GM23338 (cell line): ENCODE data around the gene SLC17A5. TPM values are rescaled to one million over a fixed set of nuclear protein-coding genes. Genes with fewer than 3 reads are reported as not detected.

Experiments
- ATAC-seq: fragments of 200-7000 bp; cut with Tn5 transposase; 3 replicates; pipeline ENCODE4 v1.9.1; 2020
- DNase-seq: peaks from one replicate; pipeline ENCODE4 v3.0.0-alpha.2; 2015; ENCODE audit warnings: low spot score
- H2AFZ ChIP-seq: fragments of 200-600 bp; sonication (generic); 2 replicates; pipeline ENCODE4 v1.8.0; 2016; ENCODE audit warnings: antibody characterized with exemption, mild to moderate bottlenecking, moderate library complexity
- H3F3A ChIP-seq: fragments of 200-600 bp; sonication (generic); replicated peaks from 2 replicates; pipeline ENCODE4 v1.8.0; 2017; ENCODE audit warnings: antibody characterized with exemption, mixed run types, low read depth
- H3K27ac ChIP-seq: fragments of 200-600 bp; sonication (generic); 2 replicates; pipeline ENCODE4 v1.6.1; 2016; ENCODE audit warnings: low read depth
- H3K27me3 ChIP-seq: fragments of 200-600 bp; sonication (generic); 2 replicates; pipeline ENCODE4 v1.8.0; 2016; ENCODE audit warnings: mild to moderate bottlenecking, mixed run types, moderate library complexity; ENCODE audit not compliant: insufficient read depth
- H3K36me3 ChIP-seq: fragments of 200-600 bp; sonication (generic); 2 replicates; pipeline ENCODE4 v1.8.0; 2016; ENCODE audit warnings: mild to moderate bottlenecking; ENCODE audit not compliant: insufficient read depth
- H3K4me1 ChIP-seq: fragments of 200-600 bp; sonication (generic); 2 replicates; pipeline ENCODE4 v1.8.0; 2016; ENCODE audit warnings: mild to moderate bottlenecking, moderate library complexity; ENCODE audit not compliant: insufficient read depth
- H3K4me2 ChIP-seq: fragments of 200-600 bp; sonication (generic); 2 replicates; pipeline ENCODE4 v1.7.1; 2017; ENCODE audit warnings: mixed run types
- H3K4me3 ChIP-seq: fragments of 200-600 bp; sonication (generic); 2 replicates; pipeline ENCODE4 v1.6.1; 2016; ENCODE audit warnings: mixed run types
- H3K79me2 ChIP-seq: fragments of 200-600 bp; sonication (generic); replicated peaks from 2 replicates; pipeline ENCODE4 v1.8.0; 2017; ENCODE audit warnings: mild to moderate bottlenecking; ENCODE audit not compliant: insufficient read depth
- H3K9me2 ChIP-seq: fragments of 200-600 bp; sonication (generic); 2 replicates; pipeline ENCODE4 v1.8.0; 2017; ENCODE audit not compliant: insufficient read depth
- H4K20me1 ChIP-seq: fragments of 200-600 bp; sonication (generic); replicated peaks from 2 replicates; pipeline ENCODE4 v1.8.0; 2017; ENCODE audit warnings: mild to moderate bottlenecking; ENCODE audit not compliant: insufficient read depth
- H3K27ac Mint-ChIP-seq: 2 replicates; pipeline ENCODE4 v1.8.0; 2020; ENCODE audit warnings: inconsistent platforms, mild to moderate bottlenecking, moderate library complexity, mixed read lengths
- H3K27me3 Mint-ChIP-seq: 3 replicates; pipeline ENCODE4 v1.8.0; 2022; ENCODE audit warnings: low read depth, mild to moderate bottlenecking, moderate library complexity, mixed read lengths, inconsistent platforms; ENCODE audit not compliant: insufficient read depth, poor library complexity
- H3K36me3 Mint-ChIP-seq: 3 replicates; pipeline ENCODE4 v1.8.0; 2021; ENCODE audit warnings: low read depth, mild to moderate bottlenecking, inconsistent platforms, moderate library complexity, mixed read lengths
- H3K4me1 Mint-ChIP-seq: 3 replicates; pipeline ENCODE4 v1.8.0; 2020; ENCODE audit warnings: mild to moderate bottlenecking, inconsistent platforms, mixed read lengths
- H3K4me3 Mint-ChIP-seq: 3 replicates; pipeline ENCODE4 v1.8.0; 2021; ENCODE audit warnings: moderate library complexity, mild to moderate bottlenecking, inconsistent platforms, mixed read lengths
- H3K9me3 Mint-ChIP-seq: 3 replicates; pipeline ENCODE4 v1.8.0; 2020; ENCODE audit warnings: moderate library complexity, mild to moderate bottlenecking, inconsistent platforms, mixed read lengths
- CREB1 ChIP-seq: fragments of 250-450 bp; sonication (Bioruptor Pico); IDR thresholded peaks from 2 replicates; pipeline ENCODE4 v1.5.0; 2020; ENCODE audit warnings: low read depth, mild to moderate bottlenecking, moderate library complexity
- EZH2 ChIP-seq: fragments of 200-600 bp; sonication (generic); IDR thresholded peaks from one replicate; pipeline ENCODE4 v1.8.0; 2017; ENCODE audit warnings: antibody characterized with exemption, mild to moderate bottlenecking, low read depth; ENCODE audit not compliant: unreplicated experiment
- EZH2phosphoT487 ChIP-seq: fragments of 200-600 bp; sonication (generic); IDR thresholded peaks from one replicate; pipeline ENCODE4 v1.8.1; 2018; ENCODE audit warnings: antibody characterized with exemption; ENCODE audit not compliant: unreplicated experiment
- JUNB ChIP-seq: IDR thresholded peaks from one replicate; pipeline ENCODE4 v1.6.1; 2016; ENCODE audit warnings: antibody characterized with exemption; ENCODE audit not compliant: unreplicated experiment
- NANOG ChIP-seq: IDR thresholded peaks from 2 replicates; pipeline ENCODE4 v1.6.1; 2016; ENCODE audit warnings: antibody characterized with exemption, borderline replicate concordance
- POLR2AphosphoS5 ChIP-seq: IDR thresholded peaks from 2 replicates; pipeline ENCODE4 v1.6.1; 2016; ENCODE audit warnings: antibody characterized with exemption, low read depth
- STAT1 ChIP-seq: IDR thresholded peaks from one replicate; pipeline ENCODE4 v1.6.1; 2016; ENCODE audit warnings: antibody characterized with exemption; ENCODE audit not compliant: unreplicated experiment
- ZNF114 ChIP-seq: fragments of 250-450 bp; sonication (Bioruptor Pico); IDR thresholded peaks from 2 replicates; pipeline ENCODE4 v1.5.0; 2020; ENCODE audit warnings: mild to moderate bottlenecking, moderate library complexity
- ZNF331 ChIP-seq: fragments of 250-450 bp; sonication (Bioruptor Pico); IDR thresholded peaks from 2 replicates; pipeline ENCODE4 v1.5.0; 2020; ENCODE audit warnings: low read depth, mild to moderate bottlenecking, moderate library complexity
- polyA plus RNA-seq: library from polyadenylated mRNA; unstranded; fragments of >200 nt; fragmentation: Nextera tagmentation; extraction: Ambion mirVana; gene quantifications from 2 replicates; pipeline ENCODE4 v1.2.1, GENCODE V29; 2016
- total RNA-seq: library from RNA; depleted of rRNA; stranded (reverse); fragments of >200 nt; shearing (Covaris generic); gene quantifications from 2 replicates; pipeline ENCODE4 v1.2.3, GENCODE V29; 2014
- TF ChIP-seq, protein P1 (sequence below): fragments of 250-450 bp; sonication (Bioruptor Pico); IDR thresholded peaks from 2 replicates; pipeline ENCODE4 v1.5.0; 2020; ENCODE audit warnings: mild to moderate bottlenecking, moderate library complexity
- TF ChIP-seq, protein P2 (sequence below), 2 experiments: fragments of 200-600 bp in 1 of 2; sonication (generic) in 1 of 2; conservative IDR thresholded peaks; 2 replicates each; pipeline versions ENCODE4 v1.5.1 to v1.6.1; 2016 to 2017; ENCODE audit warnings: antibody characterized with exemption in 2 of 2, low read depth in 2 of 2, mild to moderate bottlenecking in 2 of 2, moderate library complexity in 1 of 2
- TF ChIP-seq, protein P3 (sequence below): IDR thresholded peaks from 2 replicates; pipeline ENCODE4 v1.6.1; 2016; ENCODE audit warnings: antibody characterized with exemption

The SLC17A5 gene
- total and polyA plus RNA-seq, 2 experiments from 2014 or later, result 9.2 to 17.7 TPM

DNA sequence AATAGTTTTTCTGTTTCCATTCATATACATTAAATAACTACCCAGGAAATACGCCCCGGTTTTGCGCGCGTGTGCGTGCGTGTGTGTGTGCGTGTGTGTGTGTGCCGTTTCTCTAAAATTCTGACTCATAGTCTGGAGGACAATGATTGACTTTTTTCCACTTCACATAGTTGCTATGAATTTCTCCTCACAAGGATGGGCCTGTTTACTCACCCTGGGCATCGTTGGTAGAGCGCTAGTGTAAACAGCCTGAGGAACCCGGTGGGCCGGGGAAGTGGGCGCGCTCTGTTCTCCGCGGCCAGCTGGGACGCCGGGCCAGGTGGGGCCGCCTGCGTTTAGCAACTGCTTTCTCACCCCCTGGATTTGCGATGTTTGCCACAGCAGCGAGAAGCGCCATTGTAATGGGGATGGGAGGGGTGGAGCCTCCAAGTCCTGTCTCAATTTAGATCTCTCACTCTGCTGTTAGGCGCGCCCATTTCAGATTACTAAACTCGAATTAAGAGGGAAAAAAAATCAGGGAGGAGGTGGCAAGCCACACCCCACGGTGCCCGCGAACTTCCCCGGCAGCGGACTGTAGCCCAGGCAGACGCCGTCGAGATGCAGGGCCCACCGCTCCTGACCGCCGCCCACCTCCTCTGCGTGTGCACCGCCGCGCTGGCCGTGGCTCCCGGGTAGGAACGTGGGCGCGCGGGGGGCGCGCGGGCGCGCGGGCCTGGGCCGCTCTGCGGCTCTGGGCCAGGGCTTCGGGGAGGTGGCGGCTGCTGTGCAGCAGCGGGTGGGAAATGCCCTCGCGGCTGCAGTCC is 42.0 kb upstream of the SLC17A5 start, which contains the start of gene CD109:
Gene CD109, plus strand, starts transcription at position 585 of the 803 bp plus-strand sequence. Its CDS starts 13 bp downstream, at position 598.
- peak within 1 kb of the TSS; percentile 15; the same call in 1 of the 2 replicates for H3K27ac ChIP-seq
- H2AFZ ChIP-seq, result peak within 1 kb of the TSS; percentile 87
- Mint-ChIP-seq H3K27me3 (peaks cover 13% of the 10 kb centered on the region), H3K4me1 (peaks cover 23% of the 10 kb centered on the region), H3K27ac (peak within 1 kb of the TSS; percentile 45), H3K4me3 (peak within 1 kb of the TSS; percentile 74), H3K9me3 (peaks cover 7% of the 10 kb centered on the region; the same call in 2 of the 3 replicates), H3K36me3 (peaks cover 7% of the 10 kb centered on the region; the same call in 2 of the 3 replicates)
- peak within 1 kb of the TSS; percentile 81 for H3K4me2 ChIP-seq
- peak within 1 kb of the TSS; percentile 69 for H3K4me3 ChIP-seq
- H3K4me1 ChIP-seq, result peaks cover 16% of the 10 kb centered on the region
- no peaks in the 10 kb centered on the region; the same call in 1 of the 2 replicates for H3K9me2 ChIP-seq
- ATAC-seq (peak; percentile 89), DNase-seq (peak; percentile 89)
- TF ChIP-seq ZNF331 (no peak), EZH2phosphoT487 (no peak), STAT1 (no peak), NANOG (no peak), CREB1 (no peak), JUNB (no peak), ZNF114 (no peak), EZH2 (no peak), POLR2AphosphoS5 (no peak)
- TF ChIP-seq, protein P1, sequence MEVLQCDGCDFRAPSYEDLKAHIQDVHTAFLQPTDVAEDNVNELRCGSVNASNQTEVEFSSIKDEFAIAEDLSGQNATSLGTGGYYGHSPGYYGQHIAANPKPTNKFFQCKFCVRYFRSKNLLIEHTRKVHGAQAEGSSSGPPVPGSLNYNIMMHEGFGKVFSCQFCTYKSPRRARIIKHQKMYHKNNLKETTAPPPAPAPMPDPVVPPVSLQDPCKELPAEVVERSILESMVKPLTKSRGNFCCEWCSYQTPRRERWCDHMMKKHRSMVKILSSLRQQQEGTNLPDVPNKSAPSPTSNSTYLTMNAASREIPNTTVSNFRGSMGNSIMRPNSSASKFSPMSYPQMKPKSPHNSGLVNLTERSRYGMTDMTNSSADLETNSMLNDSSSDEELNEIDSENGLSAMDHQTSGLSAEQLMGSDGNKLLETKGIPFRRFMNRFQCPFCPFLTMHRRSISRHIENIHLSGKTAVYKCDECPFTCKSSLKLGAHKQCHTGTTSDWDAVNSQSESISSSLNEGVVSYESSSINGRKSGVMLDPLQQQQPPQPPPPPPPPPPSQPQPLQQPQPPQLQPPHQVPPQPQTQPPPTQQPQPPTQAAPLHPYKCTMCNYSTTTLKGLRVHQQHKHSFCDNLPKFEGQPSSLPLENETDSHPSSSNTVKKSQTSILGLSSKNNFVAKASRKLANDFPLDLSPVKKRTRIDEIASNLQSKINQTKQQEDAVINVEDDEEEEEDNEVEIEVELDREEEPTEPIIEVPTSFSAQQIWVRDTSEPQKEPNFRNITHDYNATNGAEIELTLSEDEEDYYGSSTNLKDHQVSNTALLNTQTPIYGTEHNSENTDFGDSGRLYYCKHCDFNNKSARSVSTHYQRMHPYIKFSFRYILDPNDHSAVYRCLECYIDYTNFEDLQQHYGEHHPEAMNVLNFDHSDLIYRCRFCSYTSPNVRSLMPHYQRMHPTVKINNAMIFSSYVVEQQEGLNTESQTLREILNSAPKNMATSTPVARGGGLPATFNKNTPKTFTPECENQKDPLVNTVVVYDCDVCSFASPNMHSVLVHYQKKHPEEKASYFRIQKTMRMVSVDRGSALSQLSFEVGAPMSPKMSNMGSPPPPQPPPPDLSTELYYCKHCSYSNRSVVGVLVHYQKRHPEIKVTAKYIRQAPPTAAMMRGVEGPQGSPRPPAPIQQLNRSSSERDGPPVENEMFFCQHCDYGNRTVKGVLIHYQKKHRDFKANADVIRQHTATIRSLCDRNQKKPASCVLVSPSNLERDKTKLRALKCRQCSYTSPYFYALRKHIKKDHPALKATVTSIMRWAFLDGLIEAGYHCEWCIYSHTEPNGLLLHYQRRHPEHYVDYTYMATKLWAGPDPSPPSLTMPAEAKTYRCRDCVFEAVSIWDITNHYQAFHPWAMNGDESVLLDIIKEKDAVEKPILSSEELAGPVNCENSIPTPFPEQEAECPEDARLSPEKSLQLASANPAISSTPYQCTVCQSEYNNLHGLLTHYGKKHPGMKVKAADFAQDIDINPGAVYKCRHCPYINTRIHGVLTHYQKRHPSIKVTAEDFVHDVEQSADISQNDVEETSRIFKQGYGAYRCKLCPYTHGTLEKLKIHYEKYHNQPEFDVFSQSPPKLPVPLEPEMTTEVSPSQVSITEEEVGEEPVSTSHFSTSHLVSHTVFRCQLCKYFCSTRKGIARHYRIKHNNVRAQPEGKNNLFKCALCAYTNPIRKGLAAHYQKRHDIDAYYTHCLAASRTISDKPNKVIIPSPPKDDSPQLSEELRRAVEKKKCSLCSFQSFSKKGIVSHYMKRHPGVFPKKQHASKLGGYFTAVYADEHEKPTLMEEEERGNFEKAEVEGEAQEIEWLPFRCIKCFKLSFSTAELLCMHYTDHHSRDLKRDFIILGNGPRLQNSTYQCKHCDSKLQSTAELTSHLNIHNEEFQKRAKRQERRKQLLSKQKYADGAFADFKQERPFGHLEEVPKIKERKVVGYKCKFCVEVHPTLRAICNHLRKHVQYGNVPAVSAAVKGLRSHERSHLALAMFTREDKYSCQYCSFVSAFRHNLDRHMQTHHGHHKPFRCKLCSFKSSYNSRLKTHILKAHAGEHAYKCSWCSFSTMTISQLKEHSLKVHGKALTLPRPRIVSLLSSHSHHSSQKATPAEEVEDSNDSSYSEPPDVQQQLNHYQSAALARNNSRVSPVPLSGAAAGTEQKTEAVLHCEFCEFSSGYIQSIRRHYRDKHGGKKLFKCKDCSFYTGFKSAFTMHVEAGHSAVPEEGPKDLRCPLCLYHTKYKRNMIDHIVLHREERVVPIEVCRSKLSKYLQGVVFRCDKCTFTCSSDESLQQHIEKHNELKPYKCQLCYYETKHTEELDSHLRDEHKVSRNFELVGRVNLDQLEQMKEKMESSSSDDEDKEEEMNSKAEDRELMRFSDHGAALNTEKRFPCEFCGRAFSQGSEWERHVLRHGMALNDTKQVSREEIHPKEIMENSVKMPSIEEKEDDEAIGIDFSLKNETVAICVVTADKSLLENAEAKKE (CRISPR knock-in tag), result no peak
- TF ChIP-seq, protein P2, sequence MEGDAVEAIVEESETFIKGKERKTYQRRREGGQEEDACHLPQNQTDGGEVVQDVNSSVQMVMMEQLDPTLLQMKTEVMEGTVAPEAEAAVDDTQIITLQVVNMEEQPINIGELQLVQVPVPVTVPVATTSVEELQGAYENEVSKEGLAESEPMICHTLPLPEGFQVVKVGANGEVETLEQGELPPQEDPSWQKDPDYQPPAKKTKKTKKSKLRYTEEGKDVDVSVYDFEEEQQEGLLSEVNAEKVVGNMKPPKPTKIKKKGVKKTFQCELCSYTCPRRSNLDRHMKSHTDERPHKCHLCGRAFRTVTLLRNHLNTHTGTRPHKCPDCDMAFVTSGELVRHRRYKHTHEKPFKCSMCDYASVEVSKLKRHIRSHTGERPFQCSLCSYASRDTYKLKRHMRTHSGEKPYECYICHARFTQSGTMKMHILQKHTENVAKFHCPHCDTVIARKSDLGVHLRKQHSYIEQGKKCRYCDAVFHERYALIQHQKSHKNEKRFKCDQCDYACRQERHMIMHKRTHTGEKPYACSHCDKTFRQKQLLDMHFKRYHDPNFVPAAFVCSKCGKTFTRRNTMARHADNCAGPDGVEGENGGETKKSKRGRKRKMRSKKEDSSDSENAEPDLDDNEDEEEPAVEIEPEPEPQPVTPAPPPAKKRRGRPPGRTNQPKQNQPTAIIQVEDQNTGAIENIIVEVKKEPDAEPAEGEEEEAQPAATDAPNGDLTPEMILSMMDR (conservative IDR thresholded peaks at IDR 0.05; ENCODE audit: low read depth in 2 of 2), result no peak
- TF ChIP-seq, protein P3, sequence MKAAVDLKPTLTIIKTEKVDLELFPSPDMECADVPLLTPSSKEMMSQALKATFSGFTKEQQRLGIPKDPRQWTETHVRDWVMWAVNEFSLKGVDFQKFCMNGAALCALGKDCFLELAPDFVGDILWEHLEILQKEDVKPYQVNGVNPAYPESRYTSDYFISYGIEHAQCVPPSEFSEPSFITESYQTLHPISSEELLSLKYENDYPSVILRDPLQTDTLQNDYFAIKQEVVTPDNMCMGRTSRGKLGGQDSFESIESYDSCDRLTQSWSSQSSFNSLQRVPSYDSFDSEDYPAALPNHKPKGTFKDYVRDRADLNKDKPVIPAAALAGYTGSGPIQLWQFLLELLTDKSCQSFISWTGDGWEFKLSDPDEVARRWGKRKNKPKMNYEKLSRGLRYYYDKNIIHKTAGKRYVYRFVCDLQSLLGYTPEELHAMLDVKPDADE, result no peak
- no peaks in the 10 kb centered on the region for H3K36me3 ChIP-seq
- peaks cover 13% of the 10 kb centered on the region for H3K27me3 ChIP-seq
- no peaks in the 10 kb centered on the region for H3F3A ChIP-seq
- H4K20me1 ChIP-seq, result no peaks in the 10 kb centered on the region
- H3K79me2 ChIP-seq, result no peaks in the 10 kb centered on the region
